GM12891 (cell line): ENCODE data around the gene FHIT.

ENCODE experiments used
- PAX5 ChIP-seq: IDR thresholded peaks from 2 replicates; pipeline ENCODE4 v1.6.1; 2011; ENCODE audit warnings: low read length, moderate library complexity, mild to moderate bottlenecking; ENCODE audit not compliant: insufficient read depth, severe bottlenecking
- POLR2A ChIP-seq: IDR thresholded peaks from 2 replicates; pipeline ENCODE4 v1.6.1; 2011; ENCODE audit warnings: low read depth, low read length, control low read depth
- POLR2AphosphoS5 ChIP-seq: IDR thresholded peaks from 2 replicates; pipeline ENCODE4 v1.6.1; 2011; ENCODE audit warnings: low read depth, low read length, control low read depth
- TAF1 ChIP-seq: IDR thresholded peaks from 2 replicates; pipeline ENCODE4 v1.6.1; 2011; ENCODE audit warnings: low read depth, low read length, control low read depth

DNA sequence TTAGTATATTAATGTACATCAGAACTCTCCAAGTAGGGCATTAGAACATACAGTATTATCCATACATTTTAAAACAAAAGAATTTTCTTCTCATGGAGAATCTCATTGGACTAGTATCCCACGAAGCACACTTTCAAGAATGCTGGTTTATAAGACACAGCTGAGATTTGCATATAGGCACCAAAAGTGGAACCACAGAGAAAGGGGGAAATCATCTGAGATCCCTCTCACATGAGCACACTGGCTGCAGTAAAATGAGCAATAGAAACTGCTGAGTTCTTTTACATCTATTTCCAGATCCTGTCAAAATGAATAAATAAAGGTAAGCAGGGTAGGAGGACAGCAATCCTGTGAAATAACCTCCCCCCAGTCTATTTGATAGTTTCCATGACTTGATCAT, 665.3 kb downstream of the FHIT start:
- TF ChIP-seq PAX5: no peak
- TF ChIP-seq POLR2A: no peak
- no peak for TF ChIP-seq POLR2AphosphoS5
- TF ChIP-seq TAF1: no peak
